Nephron (organoid): ENCODE measurements around the gene OR7G1.

Source experiments
- H3K27ac Mint-ChIP-seq, 3 experiments: 2 replicates each; pipeline ENCODE4 v1.8.0; 2020; ENCODE audit warnings: mixed read lengths in 3 of 3, mild to moderate bottlenecking in 2 of 3, moderate library complexity in 1 of 3
- H3K27me3 Mint-ChIP-seq: 2 replicates; pipeline ENCODE4 v1.8.0; 2021; ENCODE audit warnings: low read depth, mild to moderate bottlenecking, moderate library complexity, mixed read lengths
- H3K36me3 Mint-ChIP-seq: 2 replicates; pipeline ENCODE4 v1.8.0; 2020; ENCODE audit warnings: low read depth, mixed read lengths
- H3K4me1 Mint-ChIP-seq: 2 replicates; pipeline ENCODE4 v1.8.0; 2020; ENCODE audit warnings: mixed read lengths
- H3K4me3 Mint-ChIP-seq, 3 experiments: 2 replicates each; pipeline ENCODE4 v1.8.0; 2020; ENCODE audit warnings: mild to moderate bottlenecking in 3 of 3, mixed read lengths in 3 of 3, moderate library complexity in 2 of 3
- H3K9me3 Mint-ChIP-seq: 2 replicates; pipeline ENCODE4 v1.8.0; 2020; ENCODE audit warnings: mixed read lengths
- TF ChIP-seq, protein P1 (sequence below), 3 experiments: fragments of 200-600 bp; sonication (generic); IDR thresholded peaks; one replicate each; pipeline ENCODE4 v1.5.0; 2021; ENCODE audit warnings: antibody characterized with exemption in 3 of 3; ENCODE audit not compliant: unreplicated experiment in 3 of 3

The OR7G1 gene, protein sequence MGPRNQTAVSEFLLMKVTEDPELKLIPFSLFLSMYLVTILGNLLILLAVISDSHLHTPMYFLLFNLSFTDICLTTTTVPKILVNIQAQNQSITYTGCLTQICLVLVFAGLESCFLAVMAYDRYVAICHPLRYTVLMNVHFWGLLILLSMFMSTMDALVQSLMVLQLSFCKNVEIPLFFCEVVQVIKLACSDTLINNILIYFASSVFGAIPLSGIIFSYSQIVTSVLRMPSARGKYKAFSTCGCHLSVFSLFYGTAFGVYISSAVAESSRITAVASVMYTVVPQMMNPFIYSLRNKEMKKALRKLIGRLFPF

DNA sequence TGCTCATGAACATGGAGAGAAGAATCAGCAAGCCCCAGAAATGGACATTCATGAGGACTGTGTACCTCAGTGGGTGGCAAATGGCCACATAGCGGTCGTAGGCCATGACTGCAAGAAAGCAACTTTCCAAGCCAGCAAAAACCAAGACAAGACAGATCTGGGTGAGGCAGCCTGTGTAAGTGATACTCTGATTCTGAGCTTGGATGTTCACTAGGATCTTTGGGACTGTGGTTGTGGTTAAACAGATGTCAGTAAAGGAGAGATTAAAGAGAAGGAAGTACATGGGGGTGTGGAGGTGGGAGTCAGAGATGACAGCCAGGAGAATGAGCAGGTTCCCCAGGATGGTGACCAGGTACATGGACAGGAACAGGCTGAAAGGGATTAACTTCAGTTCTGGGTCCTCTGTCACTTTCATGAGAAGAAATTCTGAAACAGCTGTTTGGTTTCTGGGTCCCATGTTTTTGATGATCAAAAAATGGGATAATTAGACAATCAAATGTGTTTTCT lies at the start of gene OR7G1:
Gene OR7G1 (minus strand): TSS at position 457 of the 507 bp plus-strand sequence. CDS start 0 bp downstream, at position 457.
- H3K4me1 Mint-ChIP-seq = no peaks in the 10 kb centered on the region
- H3K4me3 Mint-ChIP-seq = no peak within 1 kb of the TSS
- H3K27ac Mint-ChIP-seq = no peak within 1 kb of the TSS
- H3K9me3 Mint-ChIP-seq = peaks cover 3% of the 10 kb centered on the region
- TF ChIP-seq, protein P1, sequence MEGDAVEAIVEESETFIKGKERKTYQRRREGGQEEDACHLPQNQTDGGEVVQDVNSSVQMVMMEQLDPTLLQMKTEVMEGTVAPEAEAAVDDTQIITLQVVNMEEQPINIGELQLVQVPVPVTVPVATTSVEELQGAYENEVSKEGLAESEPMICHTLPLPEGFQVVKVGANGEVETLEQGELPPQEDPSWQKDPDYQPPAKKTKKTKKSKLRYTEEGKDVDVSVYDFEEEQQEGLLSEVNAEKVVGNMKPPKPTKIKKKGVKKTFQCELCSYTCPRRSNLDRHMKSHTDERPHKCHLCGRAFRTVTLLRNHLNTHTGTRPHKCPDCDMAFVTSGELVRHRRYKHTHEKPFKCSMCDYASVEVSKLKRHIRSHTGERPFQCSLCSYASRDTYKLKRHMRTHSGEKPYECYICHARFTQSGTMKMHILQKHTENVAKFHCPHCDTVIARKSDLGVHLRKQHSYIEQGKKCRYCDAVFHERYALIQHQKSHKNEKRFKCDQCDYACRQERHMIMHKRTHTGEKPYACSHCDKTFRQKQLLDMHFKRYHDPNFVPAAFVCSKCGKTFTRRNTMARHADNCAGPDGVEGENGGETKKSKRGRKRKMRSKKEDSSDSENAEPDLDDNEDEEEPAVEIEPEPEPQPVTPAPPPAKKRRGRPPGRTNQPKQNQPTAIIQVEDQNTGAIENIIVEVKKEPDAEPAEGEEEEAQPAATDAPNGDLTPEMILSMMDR (IDR thresholded peaks at IDR 0.05; ENCODE audit: unreplicated experiment in 3 of 3) = no peak
- H3K27me3 Mint-ChIP-seq = peaks cover 8% of the 10 kb centered on the region
- no peaks in the 10 kb centered on the region for H3K36me3 Mint-ChIP-seq

DNA sequence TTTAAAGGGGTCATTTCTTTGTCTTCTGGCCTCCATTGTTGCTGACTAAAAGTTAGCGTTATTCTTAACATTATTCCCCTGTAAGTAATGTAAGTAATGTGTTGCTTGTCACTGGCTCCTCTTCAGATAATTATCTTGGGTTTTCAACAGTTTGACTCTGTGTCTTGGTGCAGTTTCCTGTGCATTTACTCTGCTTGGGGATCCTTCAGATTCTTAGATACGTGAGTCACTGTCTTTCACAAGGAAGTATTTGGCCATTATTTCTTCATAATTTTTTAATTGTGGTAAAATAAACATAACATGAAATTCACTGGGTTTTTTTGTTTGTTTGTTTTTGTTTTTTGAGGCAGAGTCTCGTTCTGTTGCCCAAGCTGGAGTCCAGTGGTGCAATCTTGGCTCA lies 49.7 kb upstream of the OR7G1 start:
- H3K36me3 Mint-ChIP-seq = peaks cover 73% of the 10 kb centered on the region
- H3K4me1 Mint-ChIP-seq = no peaks in the 10 kb centered on the region
- H3K27ac Mint-ChIP-seq = no peak overlapping the region
- H3K9me3 Mint-ChIP-seq = peaks cover 45% of the 10 kb centered on the region
- H3K4me3 Mint-ChIP-seq = no peak overlapping the region
- TF ChIP-seq, protein P1 (IDR thresholded peaks at IDR 0.05; ENCODE audit: unreplicated experiment in 3 of 3) = no peak
- peaks cover 3% of the 10 kb centered on the region for H3K27me3 Mint-ChIP-seq

DNA sequence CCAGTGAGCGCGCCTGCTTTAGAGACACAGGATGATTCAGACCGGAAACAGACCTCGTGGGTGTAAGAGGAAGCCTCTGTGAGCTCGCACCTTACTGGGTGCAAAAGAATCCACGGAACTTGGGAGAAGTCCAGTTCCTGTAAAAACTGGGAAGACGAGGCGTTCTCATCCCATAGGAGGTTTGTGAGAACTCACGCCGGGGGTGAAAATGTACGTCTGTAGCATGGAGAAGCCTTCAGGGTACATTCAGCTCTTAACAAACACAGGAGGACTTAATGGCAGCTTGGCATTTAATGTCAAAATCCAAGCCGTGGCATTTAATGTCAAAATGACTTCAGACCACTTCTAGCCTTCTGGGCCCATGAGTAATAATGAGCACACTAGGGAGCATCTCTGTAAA lies 45.9 kb upstream of the OR7G1 start:
- H3K9me3 Mint-ChIP-seq = peaks cover 74% of the 10 kb centered on the region
- no peak overlapping the region for H3K4me3 Mint-ChIP-seq
- H3K27me3 Mint-ChIP-seq = peaks cover 3% of the 10 kb centered on the region
- no peaks in the 10 kb centered on the region for H3K4me1 Mint-ChIP-seq
- peaks cover 97% of the 10 kb centered on the region for H3K36me3 Mint-ChIP-seq
- H3K27ac Mint-ChIP-seq = no peak overlapping the region
- TF ChIP-seq, protein P1 (IDR thresholded peaks at IDR 0.05; ENCODE audit: unreplicated experiment in 3 of 3) = no peak

DNA sequence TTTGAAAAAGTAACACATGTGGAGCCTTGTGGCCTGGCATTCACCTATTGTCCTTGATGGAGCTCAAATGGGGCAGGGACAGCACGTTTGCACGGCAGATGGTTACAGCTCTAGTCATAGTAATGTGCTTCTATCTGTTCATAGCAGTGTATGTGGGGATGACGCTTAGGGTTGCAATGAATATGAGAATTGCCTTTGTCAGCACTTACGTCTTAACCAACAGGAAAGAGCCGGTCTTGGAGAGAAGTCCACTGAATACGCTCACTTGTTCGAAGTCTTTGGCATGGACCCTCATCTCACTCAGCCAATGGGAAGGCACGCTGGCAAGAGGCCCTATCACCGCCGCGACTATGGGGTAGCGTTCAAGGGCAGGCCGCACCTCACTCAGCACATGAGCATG lies 44.3 kb upstream of the OR7G1 start:
- no peak overlapping the region for H3K27ac Mint-ChIP-seq
- no peaks in the 10 kb centered on the region for H3K4me1 Mint-ChIP-seq
- peaks cover 3% of the 10 kb centered on the region for H3K27me3 Mint-ChIP-seq
- peaks cover 84% of the 10 kb centered on the region for H3K9me3 Mint-ChIP-seq
- H3K36me3 Mint-ChIP-seq = peaks cover 98% of the 10 kb centered on the region
- TF ChIP-seq, protein P1 (IDR thresholded peaks at IDR 0.05; ENCODE audit: unreplicated experiment in 3 of 3) = no peak
- H3K4me3 Mint-ChIP-seq = no peak overlapping the region

DNA sequence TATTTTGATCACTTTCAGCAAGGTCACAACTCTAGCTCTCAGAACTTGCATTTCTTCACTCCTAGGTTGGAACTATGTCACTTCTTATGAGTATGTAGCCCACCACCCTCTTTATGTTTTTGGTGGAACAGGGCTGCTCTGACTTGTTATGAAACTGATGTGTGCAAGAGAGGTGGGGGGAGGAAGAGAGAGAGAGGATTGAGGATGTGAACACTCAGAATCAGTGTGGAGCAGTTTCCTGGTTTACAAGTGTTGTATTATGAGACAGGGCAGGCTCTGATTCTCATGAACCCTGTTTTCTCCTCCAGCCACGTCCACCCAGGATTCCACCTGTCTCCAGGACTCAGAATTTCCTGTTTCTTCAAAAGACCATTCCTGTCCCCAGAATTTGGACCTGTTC lies 40.7 kb upstream of the OR7G1 start:
- H3K9me3 Mint-ChIP-seq = peaks cover 89% of the 10 kb centered on the region
- peaks cover 100% of the 10 kb centered on the region for H3K36me3 Mint-ChIP-seq
- H3K4me3 Mint-ChIP-seq = no peak overlapping the region
- no peaks in the 10 kb centered on the region for H3K4me1 Mint-ChIP-seq
- H3K27ac Mint-ChIP-seq = no peak overlapping the region
- TF ChIP-seq, protein P1 (IDR thresholded peaks at IDR 0.05; ENCODE audit: unreplicated experiment in 3 of 3) = no peak
- H3K27me3 Mint-ChIP-seq = peaks cover 3% of the 10 kb centered on the region

DNA sequence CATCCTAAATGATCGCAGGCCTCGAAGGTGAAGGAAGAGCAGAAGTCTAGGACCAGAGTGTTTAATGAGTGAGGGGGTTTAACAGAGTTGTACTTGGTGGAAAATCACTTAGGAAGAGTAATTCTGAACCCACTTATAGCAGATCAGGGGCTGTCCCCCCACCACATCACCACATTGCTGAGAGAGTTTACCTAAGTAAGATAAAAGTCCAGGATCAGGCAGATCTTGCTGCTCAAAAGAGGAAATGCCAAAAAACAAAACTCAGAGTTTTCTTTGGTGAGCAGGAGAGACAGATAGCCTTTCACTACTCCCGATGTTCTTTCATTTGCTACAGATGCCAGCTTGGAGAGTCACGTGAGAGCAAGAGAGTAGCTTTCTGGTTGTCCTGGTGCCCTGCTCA lies 40.0 kb upstream of the OR7G1 start:
- Mint-ChIP-seq H3K36me3 (peaks cover 100% of the 10 kb centered on the region), H3K9me3 (peaks cover 89% of the 10 kb centered on the region), H3K4me3 (no peak overlapping the region), H3K4me1 (no peaks in the 10 kb centered on the region), H3K27ac (no peak overlapping the region), H3K27me3 (no peaks in the 10 kb centered on the region)
- TF ChIP-seq, protein P1 (IDR thresholded peaks at IDR 0.05; ENCODE audit: unreplicated experiment in 3 of 3) = no peak
